Measurements from ENCODE around the gene IMMP2L.
"Not testable (repeated sequence)": the region's sequence is repeated elsewhere in the genome, so short reads cannot be mapped to it uniquely, and the experiment has no call there.

IMMP2L gene

GRCh38 chr7:111501799-111502198, 60.5 kb downstream of the IMMP2L start:
- DNase-seq: not testable (repeated sequence)

- no peak for DNase-seq
These were observed 63.3 kb downstream of the IMMP2L start for GRCh38 chr7:111499027-111499426.

- no peak for DNase-seq
These were observed 63.8 kb downstream of the IMMP2L start for GRCh38 chr7:111498391-111499007.

- DNase-seq: no peak
These were observed 67.0 kb downstream of the IMMP2L start for GRCh38 chr7:111495173-111495810.

- DNase-seq: no peak
These were observed 70.1 kb downstream of the IMMP2L start for GRCh38 chr7:111492234-111492633.

- DNase-seq: no peak
These were observed 75.7 kb downstream of the IMMP2L start for GRCh38 chr7:111486472-111487142.

GRCh38 chr7:111485701-111486380, 76.5 kb downstream of the IMMP2L start:
- DNase-seq: no peak

- no peak for DNase-seq
These were observed 79.2 kb downstream of the IMMP2L start for GRCh38 chr7:111483078-111483477.

- DNase-seq: no peak
These were observed 84.6 kb downstream of the IMMP2L start for GRCh38 chr7:111477462-111478225.

- no peak for DNase-seq
These were observed 85.6 kb downstream of the IMMP2L start for GRCh38 chr7:111476586-111477293.

GRCh38 chr7:111475959-111476358, 86.3 kb downstream of the IMMP2L start:
- no peak for DNase-seq

GRCh38 chr7:111475419-111475748, 86.9 kb downstream of the IMMP2L start:
- DNase-seq: no peak

GRCh38 chr7:111474723-111475418, 87.4 kb downstream of the IMMP2L start:
- DNase-seq: no peak

- no peak for DNase-seq
These were observed 88.7 kb downstream of the IMMP2L start for GRCh38 chr7:111473449-111474198.

GRCh38 chr7:111470998-111471397, 91.3 kb downstream of the IMMP2L start:
- no peak for DNase-seq

- DNase-seq: not testable (repeated sequence)
These were observed 92.4 kb downstream of the IMMP2L start for GRCh38 chr7:111469894-111470293.

GRCh38 chr7:111465774-111466173, 96.5 kb downstream of the IMMP2L start:
- DNase-seq: not testable (repeated sequence)

- DNase-seq: no peak
These were observed 101.6 kb downstream of the IMMP2L start for GRCh38 chr7:111460695-111461094.

GRCh38 chr7:111459757-111460280, 102.5 kb downstream of the IMMP2L start:
- DNase-seq: no peak

- DNase-seq: no peak
These were observed 103.1 kb downstream of the IMMP2L start for GRCh38 chr7:111459065-111459756.

Data from activated effector memory CD4-positive, alpha-beta T cell treated with Interleukin-2 at 50 U/mL for 16 hours (primary cell).